ENCODE measurements around the gene PCOLCE2.
"Not testable (repeated sequence)": the region's sequence is repeated elsewhere in the genome, so short reads cannot be mapped to it uniquely, and the experiment has no call there.

Gene PCOLCE2

GRCh38 chr3:142875099-142875498 is 13.8 kb downstream of the PCOLCE2 start:
- Histone ChIP-seq H3K27me3 (replicated peaks) (no peaks in the 10 kb centered on the region), H3K36me3 (replicated peaks) (no peaks in the 10 kb centered on the region), H3K4me3 (ENCODE audit: low read depth, low read length) (no peak overlapping the region), H3K27ac (no peak overlapping the region)
- in situ Hi-C loops (cut with HindIII; ENCODE audit: low pct_ligation_motif_present, low sequenced_read_pairs), result no loop called here
- TF ChIP-seq CTCF (IDR thresholded peaks at IDR 0.05; ENCODE audit: low read depth, low read length, missing control alignments), result no peak
- no peak for DNase-seq

DNA sequence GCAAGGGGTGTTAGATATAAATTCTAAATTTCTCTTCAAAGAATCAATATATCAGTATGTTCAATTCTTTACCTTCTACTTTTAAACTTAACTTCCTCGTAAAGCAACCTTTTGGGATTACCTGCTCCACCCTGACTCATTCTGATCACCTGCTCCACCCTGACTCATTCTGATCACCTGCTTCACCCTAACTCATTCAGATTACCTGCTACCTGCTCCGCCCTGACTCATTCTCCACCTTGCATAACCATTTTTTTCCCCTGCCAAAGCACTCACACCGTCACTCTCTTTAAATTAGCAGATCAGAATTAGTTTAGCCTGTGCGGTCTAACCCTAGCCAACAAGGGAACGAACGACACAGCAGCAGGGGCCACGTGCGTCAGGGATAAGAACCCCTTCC is 20.5 kb downstream of the PCOLCE2 start:
- H3K27me3 ChIP-seq (replicated peaks); in situ Hi-C loops (cut with HindIII; ENCODE audit: low pct_ligation_motif_present, low sequenced_read_pairs); DNase-seq; H3K27ac ChIP-seq; H3K36me3 ChIP-seq (replicated peaks); H3K4me3 ChIP-seq (ENCODE audit: low read depth, low read length): not testable (repeated sequence)

GRCh38 chr3:142866841-142867631 is 21.8 kb downstream of the PCOLCE2 start:
- Histone ChIP-seq H3K27me3 (replicated peaks) (no peaks in the 10 kb centered on the region), H3K36me3 (replicated peaks) (no peaks in the 10 kb centered on the region), H3K27ac (no peak overlapping the region), H3K4me3 (ENCODE audit: low read depth, low read length) (no peak overlapping the region)
- in situ Hi-C loops (cut with HindIII; ENCODE audit: low pct_ligation_motif_present, low sequenced_read_pairs), result no loop called here
- DNase-seq, result no peak
- peak; percentile 33 for TF ChIP-seq CTCF (IDR thresholded peaks at IDR 0.05; ENCODE audit: low read depth, low read length, missing control alignments)

- TF ChIP-seq CTCF (IDR thresholded peaks at IDR 0.05; ENCODE audit: low read depth, low read length, missing control alignments), result no peak
- no peaks in the 10 kb centered on the region for H3K36me3 ChIP-seq (replicated peaks)
- no peak for DNase-seq
- in situ Hi-C loops (cut with HindIII; ENCODE audit: low pct_ligation_motif_present, low sequenced_read_pairs), result no loop called here
- no peak overlapping the region for H3K4me3 ChIP-seq (ENCODE audit: low read depth, low read length)
- no peak overlapping the region for H3K27ac ChIP-seq
- H3K27me3 ChIP-seq (replicated peaks), result no peaks in the 10 kb centered on the region
Observed at GRCh38 chr3:142863930-142864920, 24.7 kb downstream of the PCOLCE2 start.

- no peak overlapping the region for H3K4me3 ChIP-seq (ENCODE audit: low read depth, low read length)
- in situ Hi-C loops (cut with HindIII; ENCODE audit: low pct_ligation_motif_present, low sequenced_read_pairs), result no loop called here
- TF ChIP-seq CTCF (IDR thresholded peaks at IDR 0.05; ENCODE audit: low read depth, low read length, missing control alignments), result no peak
- no peaks in the 10 kb centered on the region for H3K36me3 ChIP-seq (replicated peaks)
- H3K27me3 ChIP-seq (replicated peaks), result no peaks in the 10 kb centered on the region
- no peak for DNase-seq
- H3K27ac ChIP-seq, result no peak overlapping the region
Observed at GRCh38 chr3:142863010-142863817, 25.7 kb downstream of the PCOLCE2 start.

Measured in brain microvascular endothelial cell (primary cell).